Frontal cortex (tissue), 4 donors: ENCODE results near the gene MMP3. TPM values are rescaled to one million over a fixed set of nuclear protein-coding genes. Genes with fewer than 3 reads are reported as not detected.

ENCODE experiments used
- DNase-seq, 2 donors: peaks; one replicate each; pipeline ENCODE4 v3.0.0; 2012; ENCODE audit warnings: low spot score in 2 of 2
- FAIRE-seq: peaks from 2 replicates; lab custom pipeline; 2012; peaks lifted over from hg19 to GRCh38; lab: Jason Lieb, UNC
- total RNA-seq: library from RNA; depleted of rRNA; stranded (reverse); fragments of >200 nt; gene quantifications from one replicate; pipeline ENCODE4 v1.2.3, GENCODE V29; 2014
- donor health status: control.
- donor health status: control.
- donor health status: control.

MMP3 gene
- total RNA-seq, 1 donor from 2014 or later, result not detected

GRCh38 chr11:102833731-102834130 lies 9.7 kb downstream of the MMP3 start:
- DNase-seq (no peak), FAIRE-seq (no peak)

- no peak for DNase-seq
- FAIRE-seq, result no peak
Measured at GRCh38 chr11:102832612-102833011, 10.8 kb downstream of the MMP3 start.

GRCh38 chr11:102831489-102832440 lies 11.6 kb downstream of the MMP3 start:
- no peak for DNase-seq
- FAIRE-seq, result no peak

GRCh38 chr11:102831128-102831488 lies 12.3 kb downstream of the MMP3 start:
- FAIRE-seq (peak; percentile 98), DNase-seq (no peak)

GRCh38 chr11:102830001-102830727 lies 13.2 kb downstream of the MMP3 start:
- FAIRE-seq, result no peak
- no peak for DNase-seq

- FAIRE-seq (no peak), DNase-seq (no peak)
Measured at GRCh38 chr11:102829316-102830000, 14.0 kb downstream of the MMP3 start.

- FAIRE-seq (no peak), DNase-seq (no peak)
Measured at GRCh38 chr11:102824556-102824955, 18.9 kb downstream of the MMP3 start.

GRCh38 chr11:102819491-102819890 lies 23.9 kb downstream of the MMP3 start:
- DNase-seq (no peak), FAIRE-seq (no peak)

- DNase-seq (no peak), FAIRE-seq (no peak)
Measured at GRCh38 chr11:102813484-102813883, 29.9 kb downstream of the MMP3 start.

GRCh38 chr11:102812188-102812587 lies 31.2 kb downstream of the MMP3 start:
- no peak for DNase-seq
- no peak for FAIRE-seq

GRCh38 chr11:102810950-102811660 lies 32.3 kb downstream of the MMP3 start:
- no peak for FAIRE-seq
- peak in 1 of 2 donors; percentile 18 for DNase-seq

GRCh38 chr11:102809971-102810370 lies 33.4 kb downstream of the MMP3 start:
- DNase-seq (no peak), FAIRE-seq (no peak)

- DNase-seq (no peak), FAIRE-seq (no peak)
Measured at GRCh38 chr11:102807921-102808320, 35.5 kb downstream of the MMP3 start.

GRCh38 chr11:102806296-102806695 lies 37.1 kb downstream of the MMP3 start:
- FAIRE-seq (no peak), DNase-seq (no peak)

- DNase-seq, result no peak
- FAIRE-seq, result no peak
Measured at GRCh38 chr11:102802341-102802740, 41.1 kb downstream of the MMP3 start.

- no peak for FAIRE-seq
Measured at GRCh38 chr11:102800767-102801166, 42.6 kb downstream of the MMP3 start.

GRCh38 chr11:102799681-102800340 lies 43.6 kb downstream of the MMP3 start:
- DNase-seq (no peak), FAIRE-seq (no peak)

More at GRCh38 chr11:102800767-102801166, 42.6 kb downstream of the MMP3 start:
- no peak for DNase-seq

- no peak for FAIRE-seq
- DNase-seq, result no peak
Measured at GRCh38 chr11:102798012-102798746, 45.2 kb downstream of the MMP3 start, which contains the start of gene MMP1. MMP1 (minus strand) TSS chr11:102798160; CDS start chr11:102798092, 68 bp downstream.
